Sigmoid colon (tissue), 4 donors: ENCODE results near the gene ARHGAP15.

ENCODE experiments used
- POLR2AphosphoS5 ChIP-seq, 4 donors: sonication (generic); formaldehyde crosslinking; IDR thresholded peaks; one replicate each; pipeline ENCODE4 v1.6.1; 2017; ENCODE audit warnings: antibody characterized with exemption in 4 of 4
- TF ChIP-seq, protein P1 (sequence below), 4 experiments: fragments of 450-650 bp in 3 of 4; fragments of 200-600 bp in 1 of 4; IDR thresholded peaks; one replicate each; pipeline ENCODE4 v1.5.1; 2016 to 2019; ENCODE audit warnings: antibody characterized with exemption in 4 of 4, mild to moderate bottlenecking in 3 of 4, moderate library complexity in 2 of 4

DNA sequence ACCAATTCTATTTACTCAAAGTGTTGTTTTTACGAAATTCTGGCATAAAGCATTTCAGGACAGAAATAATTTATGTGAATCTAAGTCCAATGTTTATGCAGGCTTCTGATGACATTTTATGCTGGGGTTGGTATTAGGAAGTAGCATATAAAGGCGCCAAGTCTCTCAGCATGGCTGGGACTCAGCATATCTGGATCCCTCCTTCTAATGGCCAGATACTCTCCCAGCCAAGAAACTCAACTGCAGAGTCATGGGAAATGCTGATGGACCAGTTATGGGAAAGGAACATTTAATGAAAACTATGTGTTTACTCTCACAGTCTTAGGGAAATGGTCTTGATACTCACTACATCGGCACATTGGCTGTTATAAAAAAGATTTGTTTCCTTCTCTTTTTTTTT, 392.2 kb downstream of the ARHGAP15 start:
- no peak for TF ChIP-seq POLR2AphosphoS5 (IDR thresholded peaks at IDR 0.05)
- TF ChIP-seq, protein P1, sequence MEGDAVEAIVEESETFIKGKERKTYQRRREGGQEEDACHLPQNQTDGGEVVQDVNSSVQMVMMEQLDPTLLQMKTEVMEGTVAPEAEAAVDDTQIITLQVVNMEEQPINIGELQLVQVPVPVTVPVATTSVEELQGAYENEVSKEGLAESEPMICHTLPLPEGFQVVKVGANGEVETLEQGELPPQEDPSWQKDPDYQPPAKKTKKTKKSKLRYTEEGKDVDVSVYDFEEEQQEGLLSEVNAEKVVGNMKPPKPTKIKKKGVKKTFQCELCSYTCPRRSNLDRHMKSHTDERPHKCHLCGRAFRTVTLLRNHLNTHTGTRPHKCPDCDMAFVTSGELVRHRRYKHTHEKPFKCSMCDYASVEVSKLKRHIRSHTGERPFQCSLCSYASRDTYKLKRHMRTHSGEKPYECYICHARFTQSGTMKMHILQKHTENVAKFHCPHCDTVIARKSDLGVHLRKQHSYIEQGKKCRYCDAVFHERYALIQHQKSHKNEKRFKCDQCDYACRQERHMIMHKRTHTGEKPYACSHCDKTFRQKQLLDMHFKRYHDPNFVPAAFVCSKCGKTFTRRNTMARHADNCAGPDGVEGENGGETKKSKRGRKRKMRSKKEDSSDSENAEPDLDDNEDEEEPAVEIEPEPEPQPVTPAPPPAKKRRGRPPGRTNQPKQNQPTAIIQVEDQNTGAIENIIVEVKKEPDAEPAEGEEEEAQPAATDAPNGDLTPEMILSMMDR (IDR thresholded peaks at IDR 0.05): no peak
